CD4-positive, alpha-beta T cell treated with Interleukin-4 for 4 hours (primary cell): Measurements from ENCODE around the gene SDSL.

ENCODE experiments used
- DNase-seq: peaks from one replicate; pipeline ENCODE4 v3.0.0-alpha.2; 2020

Gene SDSL

DNA sequence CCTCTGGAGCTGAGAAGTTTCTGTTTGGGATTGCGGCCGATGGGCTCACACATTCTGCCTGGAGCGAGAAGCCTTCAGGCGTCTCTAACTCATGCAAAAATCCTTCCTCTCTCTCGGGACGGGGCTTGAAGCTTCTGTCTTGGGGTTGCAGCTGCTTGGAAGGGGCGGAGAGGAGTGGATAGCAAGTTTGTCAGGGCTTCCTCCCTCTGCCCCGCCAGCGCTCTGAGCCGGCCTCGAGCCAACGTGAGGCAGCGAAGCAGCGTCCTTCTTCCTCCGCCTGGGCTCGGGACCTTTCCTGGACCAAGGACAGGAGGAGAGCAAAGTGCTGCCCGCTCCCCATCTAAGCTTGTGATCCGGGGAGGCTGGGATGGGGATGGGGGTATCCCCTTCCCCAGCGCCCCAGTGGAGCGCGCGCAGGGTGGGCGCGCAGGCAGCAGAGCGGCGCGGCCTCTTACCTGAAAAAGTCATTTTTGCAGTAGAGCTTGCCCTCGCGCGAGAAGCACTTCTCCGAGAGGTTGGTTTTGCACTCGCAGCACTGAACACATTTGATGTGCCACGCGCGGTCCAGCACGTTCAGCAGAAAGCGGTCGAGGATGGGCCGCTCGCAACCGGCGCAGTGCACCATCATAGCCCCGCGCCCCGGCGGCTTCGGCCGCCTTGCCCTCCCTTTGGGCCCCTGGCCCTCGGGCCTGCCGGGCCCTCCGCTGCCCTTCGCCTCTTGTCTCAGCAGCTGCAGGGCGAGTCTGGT lies 48.9 kb downstream of the SDSL start:
- no peak for DNase-seq

GRCh38 chr12:113471619-113472171 lies 49.5 kb downstream of the SDSL start, which contains the start of gene LHX5:
TSS of gene LHX5 (minus strand) at chr12:113471871. CDS start at chr12:113471498, 373 bp downstream.
- DNase-seq, result no peak

DNA sequence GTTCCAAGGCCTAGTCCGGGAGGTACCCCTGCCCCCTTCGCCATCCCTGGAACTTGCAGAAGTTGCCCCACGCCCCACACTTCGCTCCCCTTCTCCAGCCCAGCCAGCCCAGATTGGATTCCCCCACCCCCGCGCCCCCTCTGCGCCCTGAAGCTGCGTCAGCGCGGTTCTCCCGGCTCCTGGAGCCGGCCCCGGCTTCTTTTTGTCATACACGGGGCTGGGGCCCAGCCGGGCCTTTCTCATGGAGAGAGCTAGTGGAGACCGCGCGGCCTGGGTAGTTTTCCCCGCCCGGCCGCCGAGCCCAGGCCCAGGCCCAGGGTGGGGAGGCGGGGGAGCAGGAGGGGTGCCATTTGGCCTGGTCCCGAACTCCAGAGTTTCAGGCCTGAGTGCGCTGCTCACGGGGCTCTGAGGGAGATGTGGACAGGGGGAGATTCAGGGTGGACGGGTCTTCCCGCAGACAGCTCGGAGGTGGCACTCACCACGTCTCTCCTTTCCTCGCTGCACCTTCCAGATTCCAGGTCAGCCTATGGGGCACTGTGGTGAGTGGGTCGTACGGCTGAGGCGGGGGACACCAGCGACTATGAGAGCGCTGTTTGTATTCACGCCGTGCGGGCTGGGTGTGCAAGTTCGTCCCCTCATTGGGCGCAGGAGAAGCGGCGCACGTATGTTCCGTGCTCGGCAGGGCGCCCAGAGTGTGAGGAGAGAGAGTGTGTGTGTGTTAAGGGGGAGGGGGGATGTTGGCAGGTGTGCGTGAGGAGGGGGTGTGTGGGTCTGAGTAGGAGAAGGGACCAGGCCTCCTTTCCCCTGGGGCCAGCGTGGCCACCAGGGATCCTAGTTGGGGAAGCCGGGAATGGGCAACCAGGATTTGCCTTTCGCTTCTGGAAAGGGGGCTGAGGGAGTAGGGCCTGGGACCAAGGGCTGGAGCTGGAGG lies 50.3 kb downstream of the SDSL start:
- DNase-seq, result no peak

DNA sequence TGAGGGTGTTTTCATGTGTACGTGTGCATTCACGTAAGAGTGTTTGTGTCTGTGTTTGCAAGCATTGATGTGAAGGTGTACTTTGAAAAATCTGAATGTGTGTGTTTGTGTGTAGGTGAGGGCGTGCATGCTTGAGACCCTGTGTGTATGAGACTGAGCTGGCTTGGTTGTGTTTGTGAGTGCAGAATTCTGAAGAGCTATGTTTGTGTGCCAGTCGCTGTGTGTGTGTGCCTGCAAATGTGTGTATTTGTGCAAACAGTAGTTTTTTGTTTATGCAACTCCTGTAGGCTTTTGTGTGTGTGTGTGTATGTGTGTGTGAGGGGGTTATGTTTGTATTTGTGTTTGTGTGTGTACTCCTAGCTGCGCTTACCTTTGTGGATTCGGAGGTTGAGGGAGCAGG lies 51.2 kb downstream of the SDSL start:
- DNase-seq, result no peak

DNA sequence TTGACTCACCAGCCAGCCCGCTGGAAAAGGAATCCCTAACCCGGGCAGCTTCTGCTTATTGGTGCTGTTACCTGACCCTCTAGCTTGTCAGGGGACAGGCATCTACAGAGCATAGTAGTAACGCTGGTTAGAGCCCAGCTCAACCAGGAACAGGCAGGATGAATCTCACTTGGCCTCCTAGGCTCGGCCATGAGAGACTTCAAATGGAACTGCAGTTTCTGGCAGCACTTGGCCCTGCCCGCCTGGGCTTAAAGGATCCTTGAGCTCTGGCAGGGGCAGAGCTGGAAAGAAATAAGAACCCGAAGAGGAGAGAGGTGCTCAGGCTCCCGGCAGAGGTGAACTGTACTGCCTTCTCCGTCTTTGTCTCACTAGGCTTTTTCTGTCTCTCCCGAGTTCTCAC lies 51.8 kb downstream of the SDSL start:
- DNase-seq, result no peak

DNA sequence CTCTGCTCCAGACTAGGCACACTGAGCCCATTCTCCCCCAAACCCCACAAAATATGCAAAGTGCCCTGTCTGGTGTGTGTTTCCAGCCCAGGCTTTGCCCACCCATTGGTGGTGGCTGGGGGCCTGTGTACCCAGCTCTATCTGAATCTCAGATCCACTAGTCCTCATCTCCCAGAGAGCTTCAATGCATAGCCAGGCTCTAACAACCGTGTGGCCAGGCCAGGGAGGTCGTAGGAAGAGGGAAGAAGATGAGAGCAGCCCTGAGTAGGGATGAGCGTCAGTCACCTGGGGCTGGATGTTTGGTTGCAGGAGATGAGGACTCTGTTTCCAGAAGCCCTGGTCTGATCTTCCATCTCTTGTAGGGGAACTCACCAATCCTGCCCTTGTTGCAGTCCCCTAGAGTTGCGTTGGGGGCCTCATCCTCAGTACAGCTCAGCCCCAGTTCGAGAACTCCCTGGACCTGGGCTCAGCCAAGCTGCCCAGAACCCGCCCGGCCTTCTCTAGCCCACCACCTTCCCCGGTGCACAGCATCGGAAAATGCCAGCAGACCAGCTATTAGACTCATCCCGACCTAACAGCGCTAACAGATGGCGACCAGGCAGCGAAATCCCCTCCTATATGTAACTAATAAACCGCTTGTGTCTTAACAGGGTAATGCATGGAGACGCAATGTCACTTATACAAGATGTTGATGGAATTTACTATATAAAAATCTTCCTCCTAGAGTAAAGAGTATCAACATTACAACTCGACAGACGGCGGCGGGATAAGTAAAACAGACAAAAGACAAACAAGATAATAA lies 52.7 kb downstream of the SDSL start:
- no peak for DNase-seq

DNA sequence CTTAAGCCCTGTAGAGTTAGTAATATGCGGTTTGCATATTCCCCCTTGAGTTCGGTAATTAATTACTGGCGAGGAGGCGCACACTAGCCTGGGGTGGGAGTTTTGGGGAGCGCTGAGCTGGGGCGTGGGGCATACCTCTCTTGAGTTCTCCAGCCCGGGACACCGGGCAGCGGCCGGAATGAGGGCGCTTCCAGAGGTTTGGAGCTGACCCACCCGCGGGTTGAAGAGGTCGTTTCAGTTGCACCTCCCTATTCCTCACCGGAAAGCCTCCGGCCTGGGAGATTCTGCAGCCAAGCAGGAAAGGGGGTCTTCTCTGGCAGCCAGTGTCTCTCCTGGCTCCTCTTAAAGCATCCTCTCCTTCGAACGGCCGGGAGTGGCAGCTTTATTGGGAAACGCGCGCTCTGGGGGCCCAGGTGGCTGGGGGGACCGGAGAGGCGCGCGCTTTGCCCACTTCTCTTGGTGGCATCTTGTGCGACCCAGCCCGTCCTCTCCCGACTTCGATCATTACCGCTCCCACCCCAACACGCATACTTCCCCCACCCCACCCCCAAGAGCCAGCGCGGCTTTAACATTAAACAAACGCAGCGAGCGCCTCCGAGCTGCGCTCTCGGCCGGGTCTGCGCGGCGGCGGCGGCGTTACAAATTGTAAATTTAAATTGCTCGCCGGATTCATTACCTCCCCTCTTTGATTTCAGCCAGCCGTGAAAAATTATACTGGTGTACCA lies 53.4 kb downstream of the SDSL start:
- no peak for DNase-seq

DNA sequence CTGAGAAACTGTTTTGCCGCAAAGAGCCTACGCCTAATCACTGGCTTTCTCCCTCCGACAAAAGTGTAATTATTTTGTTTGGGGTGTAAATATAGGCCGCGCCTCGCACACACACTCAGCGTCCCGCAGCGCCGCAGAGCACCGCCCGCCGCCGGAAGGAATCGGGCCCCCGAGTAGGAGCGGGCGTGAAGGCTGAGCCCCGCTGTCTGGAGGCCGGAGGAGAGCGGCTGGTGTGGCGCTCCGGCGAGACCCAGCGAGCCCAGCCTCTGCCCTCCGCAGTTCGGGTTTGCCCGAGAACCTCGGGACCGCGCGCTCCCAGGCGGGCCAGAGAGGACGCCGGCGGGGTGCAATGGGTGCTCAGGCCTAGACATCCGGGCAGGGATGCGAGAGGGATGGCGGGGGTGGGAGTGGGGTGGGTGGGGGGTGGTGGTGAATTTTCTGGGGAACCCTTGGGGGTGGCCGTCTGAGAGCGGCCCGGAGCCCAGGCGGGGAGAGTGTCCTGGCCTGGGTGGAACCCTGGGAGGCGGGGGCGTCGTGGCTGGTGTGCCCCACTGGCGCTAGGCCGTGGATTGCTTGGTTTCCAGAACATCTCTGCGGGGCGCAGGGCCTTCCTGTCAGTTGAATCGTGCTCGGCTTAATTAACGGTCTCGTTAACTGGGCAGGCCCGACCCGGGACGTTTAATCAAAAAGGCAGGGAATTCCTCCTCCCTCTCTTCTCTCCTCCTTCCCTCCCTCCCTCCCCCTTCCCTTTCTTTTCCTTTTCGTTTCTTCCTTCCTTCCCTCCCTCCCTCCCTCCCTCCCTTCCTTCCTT lies 54.2 kb downstream of the SDSL start:
- no peak for DNase-seq

- DNase-seq, result no peak
Observed at GRCh38 chr12:113477171-113477841, 55.1 kb downstream of the SDSL start.

GRCh38 chr12:113477842-113478215 lies 55.6 kb downstream of the SDSL start:
- no peak for DNase-seq

DNA sequence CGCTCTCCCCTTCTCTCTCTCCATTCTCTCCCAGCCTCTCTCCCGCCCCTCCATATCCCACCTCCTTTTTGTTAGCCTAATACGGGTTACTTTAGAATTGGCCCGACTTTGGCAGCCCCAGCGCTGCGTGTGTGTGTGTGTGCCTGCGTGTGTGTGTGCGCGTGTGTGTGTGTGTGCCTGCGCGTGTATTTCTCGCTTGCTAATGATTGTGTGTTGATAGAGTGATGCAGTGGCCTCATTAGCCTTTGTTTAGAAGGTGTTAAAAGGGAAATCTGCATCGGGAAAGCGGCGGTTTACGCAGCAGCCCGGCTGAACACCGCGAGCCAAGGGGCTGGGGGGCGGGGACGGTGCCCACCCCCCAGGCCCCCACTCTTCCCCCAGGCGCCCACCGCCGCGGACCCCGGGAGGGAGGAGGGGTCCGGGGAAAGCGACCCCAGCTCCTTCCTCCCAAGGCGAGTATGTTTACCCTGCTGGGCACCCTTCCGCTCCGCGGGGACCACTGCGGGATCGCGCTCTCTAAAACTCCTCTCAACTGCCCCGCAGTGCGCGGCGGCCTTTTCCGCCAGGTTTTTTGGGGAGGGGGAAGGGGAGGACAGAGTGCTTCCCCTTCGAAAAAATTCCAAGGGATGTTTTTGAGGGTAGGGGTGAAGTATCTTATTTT lies 56.3 kb downstream of the SDSL start:
- DNase-seq, result no peak

GRCh38 chr12:113479216-113479589 lies 57.0 kb downstream of the SDSL start:
- DNase-seq, result no peak

DNA sequence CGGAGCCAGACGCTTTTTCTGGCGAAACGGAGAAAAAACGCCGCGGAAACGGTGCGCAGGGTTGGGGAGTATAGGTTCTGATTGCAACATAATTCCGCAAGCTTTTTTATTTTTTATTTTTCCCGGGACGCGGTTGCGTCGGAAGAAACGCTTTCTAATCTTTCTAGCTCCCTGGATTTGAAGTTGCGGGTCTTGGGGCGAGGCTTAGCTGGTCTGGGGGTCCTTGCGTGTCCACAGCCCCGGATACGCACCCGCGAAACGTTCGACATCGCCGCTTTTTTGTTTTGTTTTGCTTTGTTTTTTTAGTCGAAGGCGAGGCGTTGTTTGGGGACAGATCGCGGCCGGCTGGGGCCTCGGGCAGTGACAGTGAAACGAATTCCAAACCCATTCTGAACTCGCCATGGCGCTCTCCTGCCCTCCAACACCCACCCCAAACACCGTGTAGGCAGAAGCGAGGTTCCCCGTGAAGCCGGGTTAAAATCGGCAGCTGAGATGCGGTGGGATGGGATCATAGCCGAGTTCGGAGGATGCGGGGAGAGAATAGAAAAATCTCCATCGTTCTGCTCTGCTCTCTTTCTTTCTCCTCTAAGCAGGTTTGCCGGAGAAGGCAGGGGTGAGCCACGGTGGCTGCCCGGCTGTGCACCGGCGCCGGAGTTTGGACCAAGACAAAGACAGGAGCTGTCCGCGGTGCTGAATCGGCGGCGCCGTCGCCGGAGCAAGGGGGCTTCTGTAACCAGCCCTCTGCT lies 57.6 kb downstream of the SDSL start:
- no peak for DNase-seq

DNA sequence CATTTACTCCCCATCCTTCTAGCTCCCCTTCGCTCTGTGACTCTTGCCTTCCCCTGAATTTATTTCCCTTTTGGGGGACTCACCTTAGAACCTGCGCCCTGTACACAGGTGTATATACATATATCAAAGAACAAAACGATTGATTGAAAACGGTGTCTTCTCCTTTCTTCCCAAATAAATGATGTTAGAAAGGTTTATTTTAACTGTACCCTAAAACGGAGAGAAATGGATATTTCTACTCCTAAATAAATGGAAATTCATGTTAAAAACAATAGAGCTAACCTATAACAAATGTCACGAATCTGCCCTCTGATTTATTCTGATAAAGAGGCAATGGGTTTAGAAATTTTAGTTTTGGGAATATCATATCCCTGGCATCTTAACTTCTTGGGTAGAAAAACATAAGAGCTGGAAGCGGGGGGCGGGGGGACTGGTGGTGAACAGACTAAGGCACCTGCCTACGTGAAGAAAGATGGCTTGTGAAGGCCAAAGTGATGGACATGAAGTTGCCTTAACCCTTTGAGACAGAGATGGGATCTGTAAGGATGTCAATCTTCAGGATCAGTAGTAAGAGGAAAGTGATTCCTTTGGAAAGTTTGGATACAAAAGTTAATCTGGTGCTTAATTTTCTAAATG lies 58.3 kb downstream of the SDSL start:
- DNase-seq, result no peak

- DNase-seq, result no peak
Observed at GRCh38 chr12:113482334-113482733, 60.2 kb downstream of the SDSL start.

DNA sequence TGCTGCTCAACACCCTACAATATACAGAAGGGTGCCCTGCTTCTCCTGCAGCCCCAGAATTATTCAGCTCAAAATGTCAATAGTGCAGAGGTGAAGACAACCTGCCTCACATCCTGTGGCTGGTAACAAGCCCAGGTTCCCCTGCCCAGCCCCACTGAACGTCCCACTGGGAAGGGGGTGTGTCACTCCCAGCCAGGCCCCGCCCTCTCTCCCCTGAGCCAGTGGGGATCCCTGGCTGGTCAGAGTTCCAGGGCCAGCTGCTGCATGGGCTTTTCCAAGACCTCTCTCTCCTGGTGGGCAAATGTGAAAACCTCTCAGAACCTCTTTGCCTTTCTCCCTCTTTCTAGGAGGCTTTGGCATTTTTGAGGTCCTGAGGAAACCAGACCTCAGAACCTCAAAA lies 63.1 kb downstream of the SDSL start:
- DNase-seq, result no peak

DNA sequence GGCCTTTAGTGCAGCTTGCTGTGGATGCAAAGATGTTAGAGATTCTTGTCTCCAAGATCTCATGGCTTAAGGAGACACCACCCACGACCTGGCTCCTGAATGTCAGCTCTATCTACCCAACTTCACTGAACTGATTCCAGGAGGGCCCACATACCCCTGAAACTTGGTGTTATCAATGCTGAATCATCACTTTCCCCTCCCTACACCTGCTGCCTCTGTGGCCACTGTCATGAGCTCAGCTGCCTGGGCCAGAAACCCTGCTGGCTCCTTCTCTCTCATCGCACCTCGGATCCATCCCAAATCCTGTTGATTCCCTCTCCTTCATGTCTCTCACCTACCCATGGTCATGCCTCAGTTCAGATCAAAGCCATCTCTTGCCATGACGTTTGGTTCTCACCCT lies 64.5 kb downstream of the SDSL start:
- DNase-seq, result no peak
